SIG-M5 treated with dmso at 0.1 percent for 504 hours (cell line): Measurements from ENCODE around the gene TP63.
A peak's percentile ranks its signal among the peaks of the same experiment; 100 is the strongest.

Experiments
- DNase-seq: peaks from one replicate; lab custom pipeline; 2025; ENCODE audit not compliant: unreplicated experiment; lab: John Stamatoyannopoulos, UW

TP63 gene

DNA sequence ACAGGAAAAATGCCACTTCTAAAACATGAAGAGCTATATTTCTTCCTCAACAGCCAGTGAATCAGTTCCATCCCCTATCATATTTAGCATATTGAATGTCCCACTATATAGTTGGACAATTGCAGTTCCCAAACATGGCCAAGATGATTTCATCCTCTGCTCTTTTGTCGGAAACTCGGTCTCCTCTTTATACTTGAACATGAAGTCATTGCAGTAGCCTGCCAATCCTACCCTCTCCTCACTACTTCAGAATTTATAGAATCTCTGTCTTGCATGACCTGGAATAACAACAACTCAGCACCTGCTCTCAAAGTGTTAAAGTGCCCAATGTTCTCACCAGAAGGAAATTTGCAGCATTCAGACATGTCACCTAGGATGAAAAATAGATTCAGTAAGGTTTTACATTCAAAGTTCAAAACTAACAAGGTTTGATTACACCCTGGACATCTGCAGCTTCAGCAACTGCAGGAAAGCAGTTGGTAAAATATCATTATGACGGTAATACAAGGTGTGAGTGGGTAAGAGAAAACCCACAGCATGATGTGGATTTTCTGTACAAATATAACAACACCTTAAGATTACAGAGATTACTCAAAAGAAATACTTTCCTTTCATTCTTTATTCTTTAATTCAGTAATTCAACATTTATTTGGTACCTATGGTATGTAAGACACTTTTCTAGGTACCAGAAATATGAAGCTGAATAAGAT, 52.5 kb downstream of the TP63 start:
- DNase-seq, result no peak

GRCh38 chr3:189684317-189684716, 53.1 kb downstream of the TP63 start:
- DNase-seq, result no peak

DNA sequence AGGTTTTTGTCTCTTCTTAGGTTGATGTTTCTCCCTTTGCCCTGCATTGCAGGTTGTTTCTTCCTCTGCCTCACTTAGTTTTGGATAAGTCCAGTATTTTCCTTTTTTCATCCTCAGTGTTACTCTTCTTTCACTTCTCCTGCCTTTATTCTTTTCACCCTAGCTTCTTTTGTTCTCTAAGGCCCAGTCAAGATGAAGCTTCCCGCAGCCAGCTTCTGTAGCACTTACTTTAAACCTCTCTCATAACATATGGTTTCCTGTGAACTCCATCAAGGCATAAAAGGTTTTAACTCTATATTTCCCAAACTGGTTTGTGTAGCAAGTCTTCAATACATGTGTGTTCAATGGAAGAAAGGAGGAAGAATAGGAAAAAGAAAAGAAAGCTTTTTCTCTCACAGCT, 54.1 kb downstream of the TP63 start:
- DNase-seq, result no peak

DNA sequence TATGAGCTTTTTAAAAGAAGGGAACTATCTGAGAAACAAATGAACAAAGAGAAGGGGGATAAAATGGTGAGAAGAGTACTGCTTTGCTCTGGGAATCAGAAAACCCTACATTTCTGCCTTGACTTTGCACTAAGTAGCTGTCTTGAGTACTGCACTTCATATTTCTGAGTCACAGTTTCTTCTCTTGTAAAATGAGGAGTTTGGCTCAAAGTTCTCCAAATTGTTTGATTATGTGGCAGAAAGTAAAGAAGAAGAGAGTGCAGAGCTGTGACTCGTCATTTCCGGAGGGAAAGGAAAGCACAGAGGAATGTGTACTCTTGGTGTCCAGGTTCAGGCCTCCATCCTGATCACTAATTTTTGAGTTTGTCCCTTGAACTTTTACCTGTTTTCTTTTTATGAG, 54.7 kb downstream of the TP63 start:
- DNase-seq, result no peak

DNA sequence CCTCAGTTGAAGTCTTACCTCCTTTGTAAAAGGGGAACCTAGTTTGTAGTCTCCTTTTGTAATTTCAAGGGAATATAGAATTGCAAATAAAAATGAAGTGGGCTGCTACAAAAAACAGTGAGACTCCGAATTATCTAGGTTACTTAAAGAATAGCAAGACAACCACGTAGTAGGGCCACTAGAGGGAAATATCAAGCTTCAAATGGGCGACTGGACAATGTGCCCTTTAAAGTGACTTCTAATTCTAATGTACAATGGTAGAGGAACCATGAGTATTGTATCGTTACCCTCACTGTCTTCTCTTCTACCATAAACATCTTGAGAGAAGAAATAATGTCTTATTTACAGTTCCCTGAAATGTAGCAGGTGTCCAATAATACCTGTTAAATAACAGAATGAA, 56.3 kb downstream of the TP63 start:
- DNase-seq, result no peak

- DNase-seq, result no peak
Observed at GRCh38 chr3:189688262-189688661, 57.1 kb downstream of the TP63 start.

DNA sequence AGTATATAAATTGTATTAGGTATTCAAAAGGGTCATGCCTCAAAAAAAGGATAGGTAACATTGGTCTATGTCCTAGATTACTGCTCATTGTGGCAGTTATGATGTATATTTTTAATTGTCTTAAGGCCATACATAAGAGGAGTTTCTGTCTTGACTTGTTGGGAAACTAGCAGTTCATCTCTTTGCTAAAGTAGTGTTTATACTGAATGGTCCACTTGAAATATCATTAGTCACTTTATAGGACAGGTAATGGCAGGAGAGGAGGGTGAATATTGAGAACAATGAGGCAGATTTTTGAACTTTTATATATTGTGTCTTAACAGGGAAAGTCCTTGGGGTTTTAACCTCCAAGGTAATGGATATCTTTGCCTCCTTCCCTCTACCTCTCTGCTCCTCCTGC, 58.4 kb downstream of the TP63 start:
- no peak for DNase-seq

GRCh38 chr3:189690237-189690636, 59.0 kb downstream of the TP63 start:
- DNase-seq, result no peak

DNA sequence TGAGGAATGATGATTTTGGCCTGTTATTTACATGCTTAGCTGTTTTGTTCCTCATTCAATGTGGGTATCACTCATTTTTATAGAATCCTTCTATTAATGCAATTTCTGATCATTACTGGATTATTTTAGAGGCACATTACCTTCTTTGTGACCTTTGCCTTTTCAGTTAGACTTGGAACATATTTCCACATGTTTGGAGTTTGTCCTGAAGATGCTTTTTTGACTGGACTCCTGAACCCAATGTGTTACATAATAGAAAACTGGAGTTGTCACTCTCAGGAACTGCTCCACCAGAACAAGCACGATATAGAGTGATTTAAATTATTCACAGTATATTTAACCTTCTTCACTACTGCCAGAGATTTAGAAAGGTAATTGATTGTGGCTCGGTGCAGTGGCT, 59.5 kb downstream of the TP63 start:
- DNase-seq, result no peak

- DNase-seq, result no peak
Observed at GRCh38 chr3:189695400-189695799, 64.2 kb downstream of the TP63 start.

DNA sequence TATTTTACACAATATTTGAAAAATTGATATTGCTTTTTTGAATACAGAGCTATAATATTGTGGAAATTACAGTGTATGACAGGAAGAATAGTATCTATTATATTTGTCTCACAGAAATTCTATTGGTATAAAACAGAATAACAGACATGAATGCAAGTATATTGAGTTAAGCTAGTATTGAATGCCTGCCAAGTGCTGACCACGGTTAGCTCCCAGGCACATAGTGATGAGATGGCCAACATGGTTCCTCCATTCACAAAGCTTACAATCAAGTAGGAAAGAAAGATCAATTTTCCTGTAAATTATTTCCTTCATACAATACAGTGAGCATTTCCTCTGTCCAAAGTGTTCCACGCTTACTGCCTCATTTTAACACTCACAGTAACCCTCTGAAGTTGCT, 67.6 kb downstream of the TP63 start:
- no peak for DNase-seq

GRCh38 chr3:189699885-189700284, 68.7 kb downstream of the TP63 start:
- DNase-seq, result no peak

DNA sequence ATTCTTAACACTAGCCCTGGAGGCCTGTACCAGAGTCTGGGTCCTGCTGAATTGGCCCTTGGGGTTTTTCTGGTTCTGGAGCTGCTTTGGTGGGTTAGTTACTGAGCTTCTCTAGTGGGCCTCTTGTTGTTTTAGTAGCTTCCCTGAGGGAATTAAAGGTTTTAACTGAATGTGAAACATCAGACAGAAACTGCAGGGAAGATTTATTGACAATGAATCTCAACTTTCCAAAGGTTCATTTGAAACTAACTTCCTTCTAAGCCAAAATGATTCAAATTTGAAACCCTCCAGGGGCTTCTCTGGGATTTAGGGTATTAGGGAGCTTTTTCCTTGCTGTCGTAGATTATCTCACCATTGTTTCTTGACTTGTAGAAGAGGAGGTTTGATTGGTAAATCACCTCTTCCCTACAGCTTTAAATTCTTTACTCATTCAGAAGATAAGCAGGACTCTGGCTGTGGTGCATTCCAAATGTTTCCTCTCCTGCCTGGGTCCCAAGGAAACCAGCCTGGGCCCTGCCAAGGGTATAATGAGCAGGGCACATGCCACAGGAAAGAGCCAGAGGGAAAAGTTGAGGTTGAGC, 71.0 kb downstream of the TP63 start:
- no peak for DNase-seq

DNA sequence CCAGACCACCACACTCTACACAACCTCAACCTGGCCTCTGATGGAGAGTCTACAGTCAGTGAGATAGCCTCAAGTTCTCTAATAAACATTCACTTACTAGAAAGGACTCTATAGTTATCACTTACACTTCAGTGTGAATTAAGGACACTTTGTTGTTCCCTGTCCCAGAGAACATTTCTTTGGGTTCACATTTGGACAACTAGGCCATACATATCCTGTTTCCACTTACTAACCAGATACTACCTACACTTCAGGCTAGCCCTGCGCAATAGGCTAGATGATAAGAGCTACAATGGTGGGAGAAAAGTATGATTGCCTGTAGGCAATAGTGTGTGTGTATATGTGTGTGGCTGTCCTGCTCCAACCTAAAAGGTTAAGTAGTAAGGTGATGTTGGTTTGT, 72.7 kb downstream of the TP63 start:
- no peak for DNase-seq

- no peak for DNase-seq
Observed at GRCh38 chr3:189708375-189708774, 77.2 kb downstream of the TP63 start.

DNA sequence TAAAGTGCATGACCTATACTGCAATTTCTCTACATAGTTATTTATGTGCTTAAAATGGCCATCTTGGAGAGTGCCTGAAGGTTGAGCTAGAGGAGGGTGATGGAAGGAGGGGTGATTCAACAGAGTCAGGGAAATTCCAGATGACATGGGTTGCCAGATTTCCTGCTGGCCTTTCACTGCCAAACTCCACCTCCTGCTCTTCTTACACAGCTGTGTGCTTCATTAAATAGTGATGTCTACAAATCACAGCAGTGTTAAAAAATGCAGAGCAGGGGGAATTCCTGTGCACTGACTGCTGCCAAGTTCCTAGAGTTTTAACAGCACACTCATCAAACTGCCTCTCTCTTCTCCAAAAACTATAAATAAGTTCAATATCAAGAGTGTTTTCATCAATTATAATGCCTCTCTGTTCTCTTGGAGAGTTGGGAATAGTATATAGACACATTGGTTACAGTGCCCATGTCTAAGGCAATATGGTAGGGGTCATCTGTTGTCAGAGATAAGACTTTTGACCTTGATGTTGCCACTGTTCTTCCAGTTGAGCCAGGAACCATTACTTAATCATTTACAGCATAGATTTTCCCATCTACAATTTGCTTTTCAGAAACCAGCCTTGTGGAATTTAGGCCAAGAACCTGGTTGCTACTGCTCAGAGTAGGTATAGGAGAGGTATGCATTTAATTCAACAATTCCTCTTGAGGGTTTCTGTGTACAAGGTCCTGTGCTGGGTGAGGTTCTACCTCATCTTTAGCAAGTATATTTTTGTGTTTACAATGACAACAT, 79.6 kb downstream of the TP63 start:
- no peak for DNase-seq

DNA sequence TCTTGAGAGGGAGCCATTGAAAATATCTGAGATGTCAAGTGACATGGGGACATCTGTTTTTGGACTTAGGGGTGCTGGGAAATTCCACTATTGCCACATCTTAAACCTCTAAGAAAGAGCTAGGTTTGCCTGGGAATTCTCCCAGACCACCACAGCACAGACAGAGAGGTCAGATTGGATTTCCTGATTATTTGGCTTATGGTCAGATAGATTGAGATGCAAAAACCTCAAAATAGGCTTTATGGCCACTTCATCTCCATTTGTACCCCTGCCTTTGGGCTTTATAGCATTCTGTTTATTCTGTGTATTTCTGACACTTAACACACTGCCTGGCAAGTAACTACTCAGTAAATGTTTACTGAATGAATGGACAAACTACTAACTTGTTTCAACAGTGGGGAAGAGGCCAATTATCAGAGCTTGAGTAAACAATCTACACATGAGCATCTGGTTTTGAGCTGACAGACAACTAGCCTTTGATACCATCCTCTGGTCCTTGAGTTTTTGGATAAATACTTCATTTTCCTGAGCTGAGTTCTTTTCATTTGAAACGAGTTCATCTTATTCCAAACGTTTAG, 81.8 kb downstream of the TP63 start:
- DNase-seq, result no peak

GRCh38 chr3:189714991-189715961, 84.1 kb downstream of the TP63 start:
- DNase-seq, result no peak

- DNase-seq, result peak; percentile 11
Observed at GRCh38 chr3:189718215-189718614, 87.0 kb downstream of the TP63 start.

DNA sequence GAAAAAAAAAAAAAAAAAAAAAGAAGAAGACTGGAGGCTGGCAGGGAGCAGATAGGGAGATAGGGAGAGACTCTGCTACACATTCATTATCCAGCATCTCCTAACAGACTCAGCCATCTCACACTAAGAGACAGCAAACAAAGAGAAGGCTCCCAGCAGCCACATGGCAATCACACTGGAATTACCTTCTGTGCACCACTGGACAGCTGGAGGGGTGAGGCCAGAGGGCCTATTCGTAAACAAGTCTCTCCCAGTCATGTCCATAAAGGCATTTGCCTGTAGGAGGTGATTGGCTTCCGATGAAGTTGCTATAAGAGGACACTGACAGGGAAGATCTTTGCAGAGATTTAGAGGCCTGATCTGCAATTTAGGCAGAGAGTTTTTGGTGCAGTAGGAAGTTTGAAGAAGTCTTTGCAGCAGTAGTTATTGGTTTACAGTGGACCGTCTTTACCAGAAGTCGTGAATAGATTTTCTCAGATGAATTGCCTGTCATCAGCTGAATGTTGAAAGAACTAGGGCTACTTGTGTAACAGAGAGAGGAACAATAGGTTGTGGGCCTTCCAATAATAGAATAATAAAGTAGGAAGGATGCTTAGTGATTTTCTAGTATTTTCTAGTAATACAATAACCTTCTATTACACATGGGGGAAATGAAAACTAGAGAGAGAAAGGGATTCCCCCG, 89.7 kb downstream of the TP63 start:
- peak; percentile 8 for DNase-seq
